Measurements from ENCODE around the gene PHKG1.
"Not testable (repeated sequence)": the region's sequence is repeated elsewhere in the genome, so short reads cannot be mapped to it uniquely, and the experiment has no call there.

DNA sequence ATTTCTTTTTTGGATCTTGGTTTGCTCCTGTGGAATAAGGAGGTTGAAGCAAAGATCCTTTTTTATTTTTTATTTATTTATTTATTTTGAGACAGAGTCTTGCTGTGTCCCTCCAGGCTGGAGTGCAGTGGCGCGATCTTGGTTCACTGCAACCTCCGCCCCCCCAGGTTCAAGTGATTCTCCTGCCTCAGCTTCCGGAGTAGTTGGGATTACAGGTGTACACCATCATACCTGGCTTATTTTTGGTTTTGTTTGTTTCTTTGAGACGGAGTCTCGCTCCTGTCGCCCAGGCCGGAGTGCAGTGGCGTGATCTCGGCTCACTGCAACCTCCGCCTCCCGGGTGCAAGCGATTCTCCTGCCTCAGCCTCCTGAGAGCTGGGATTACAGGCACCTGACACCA is 26.4 kb downstream of the PHKG1 start:
- TF ChIP-seq KAT7 (CRISPR knock-in tag; IDR thresholded peaks at IDR 0.05; ENCODE audit: borderline replicate concordance); ETV6 (CRISPR knock-in tag; IDR thresholded peaks at IDR 0.05); CREM (CRISPR knock-in tag; IDR thresholded peaks at IDR 0.05); ZNF396 (CRISPR knock-in tag; IDR thresholded peaks at IDR 0.05; ENCODE audit: borderline replicate concordance); ESRRA (CRISPR knock-in tag; IDR thresholded peaks at IDR 0.05; ENCODE audit: borderline replicate concordance); TEAD1 (CRISPR knock-in tag; IDR thresholded peaks at IDR 0.05); JUN (CRISPR knock-in tag; IDR thresholded peaks at IDR 0.05); TP53 (CRISPR knock-in tag; IDR thresholded peaks at IDR 0.05): not testable (repeated sequence)
- TF ChIP-seq, protein P1, sequence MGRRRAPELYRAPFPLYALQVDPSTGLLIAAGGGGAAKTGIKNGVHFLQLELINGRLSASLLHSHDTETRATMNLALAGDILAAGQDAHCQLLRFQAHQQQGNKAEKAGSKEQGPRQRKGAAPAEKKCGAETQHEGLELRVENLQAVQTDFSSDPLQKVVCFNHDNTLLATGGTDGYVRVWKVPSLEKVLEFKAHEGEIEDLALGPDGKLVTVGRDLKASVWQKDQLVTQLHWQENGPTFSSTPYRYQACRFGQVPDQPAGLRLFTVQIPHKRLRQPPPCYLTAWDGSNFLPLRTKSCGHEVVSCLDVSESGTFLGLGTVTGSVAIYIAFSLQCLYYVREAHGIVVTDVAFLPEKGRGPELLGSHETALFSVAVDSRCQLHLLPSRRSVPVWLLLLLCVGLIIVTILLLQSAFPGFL (CRISPR knock-in tag; IDR thresholded peaks at IDR 0.05; ENCODE audit: borderline replicate concordance): not testable (repeated sequence)
- TF ChIP-seq, protein P2, sequence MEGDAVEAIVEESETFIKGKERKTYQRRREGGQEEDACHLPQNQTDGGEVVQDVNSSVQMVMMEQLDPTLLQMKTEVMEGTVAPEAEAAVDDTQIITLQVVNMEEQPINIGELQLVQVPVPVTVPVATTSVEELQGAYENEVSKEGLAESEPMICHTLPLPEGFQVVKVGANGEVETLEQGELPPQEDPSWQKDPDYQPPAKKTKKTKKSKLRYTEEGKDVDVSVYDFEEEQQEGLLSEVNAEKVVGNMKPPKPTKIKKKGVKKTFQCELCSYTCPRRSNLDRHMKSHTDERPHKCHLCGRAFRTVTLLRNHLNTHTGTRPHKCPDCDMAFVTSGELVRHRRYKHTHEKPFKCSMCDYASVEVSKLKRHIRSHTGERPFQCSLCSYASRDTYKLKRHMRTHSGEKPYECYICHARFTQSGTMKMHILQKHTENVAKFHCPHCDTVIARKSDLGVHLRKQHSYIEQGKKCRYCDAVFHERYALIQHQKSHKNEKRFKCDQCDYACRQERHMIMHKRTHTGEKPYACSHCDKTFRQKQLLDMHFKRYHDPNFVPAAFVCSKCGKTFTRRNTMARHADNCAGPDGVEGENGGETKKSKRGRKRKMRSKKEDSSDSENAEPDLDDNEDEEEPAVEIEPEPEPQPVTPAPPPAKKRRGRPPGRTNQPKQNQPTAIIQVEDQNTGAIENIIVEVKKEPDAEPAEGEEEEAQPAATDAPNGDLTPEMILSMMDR (IDR thresholded peaks at IDR 0.05): not testable (repeated sequence)
- TF ChIP-seq, protein P3, sequence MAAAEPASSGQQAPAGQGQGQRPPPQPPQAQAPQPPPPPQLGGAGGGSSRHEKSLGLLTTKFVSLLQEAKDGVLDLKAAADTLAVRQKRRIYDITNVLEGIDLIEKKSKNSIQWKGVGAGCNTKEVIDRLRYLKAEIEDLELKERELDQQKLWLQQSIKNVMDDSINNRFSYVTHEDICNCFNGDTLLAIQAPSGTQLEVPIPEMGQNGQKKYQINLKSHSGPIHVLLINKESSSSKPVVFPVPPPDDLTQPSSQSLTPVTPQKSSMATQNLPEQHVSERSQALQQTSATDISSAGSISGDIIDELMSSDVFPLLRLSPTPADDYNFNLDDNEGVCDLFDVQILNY (CRISPR knock-in tag; IDR thresholded peaks at IDR 0.05): not testable (repeated sequence)
- TF ChIP-seq, protein P4, sequence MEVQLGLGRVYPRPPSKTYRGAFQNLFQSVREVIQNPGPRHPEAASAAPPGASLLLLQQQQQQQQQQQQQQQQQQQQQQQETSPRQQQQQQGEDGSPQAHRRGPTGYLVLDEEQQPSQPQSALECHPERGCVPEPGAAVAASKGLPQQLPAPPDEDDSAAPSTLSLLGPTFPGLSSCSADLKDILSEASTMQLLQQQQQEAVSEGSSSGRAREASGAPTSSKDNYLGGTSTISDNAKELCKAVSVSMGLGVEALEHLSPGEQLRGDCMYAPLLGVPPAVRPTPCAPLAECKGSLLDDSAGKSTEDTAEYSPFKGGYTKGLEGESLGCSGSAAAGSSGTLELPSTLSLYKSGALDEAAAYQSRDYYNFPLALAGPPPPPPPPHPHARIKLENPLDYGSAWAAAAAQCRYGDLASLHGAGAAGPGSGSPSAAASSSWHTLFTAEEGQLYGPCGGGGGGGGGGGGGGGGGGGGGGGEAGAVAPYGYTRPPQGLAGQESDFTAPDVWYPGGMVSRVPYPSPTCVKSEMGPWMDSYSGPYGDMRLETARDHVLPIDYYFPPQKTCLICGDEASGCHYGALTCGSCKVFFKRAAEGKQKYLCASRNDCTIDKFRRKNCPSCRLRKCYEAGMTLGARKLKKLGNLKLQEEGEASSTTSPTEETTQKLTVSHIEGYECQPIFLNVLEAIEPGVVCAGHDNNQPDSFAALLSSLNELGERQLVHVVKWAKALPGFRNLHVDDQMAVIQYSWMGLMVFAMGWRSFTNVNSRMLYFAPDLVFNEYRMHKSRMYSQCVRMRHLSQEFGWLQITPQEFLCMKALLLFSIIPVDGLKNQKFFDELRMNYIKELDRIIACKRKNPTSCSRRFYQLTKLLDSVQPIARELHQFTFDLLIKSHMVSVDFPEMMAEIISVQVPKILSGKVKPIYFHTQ (CRISPR knock-in tag; IDR thresholded peaks at IDR 0.05): not testable (repeated sequence)
- TF ChIP-seq, protein P5, sequence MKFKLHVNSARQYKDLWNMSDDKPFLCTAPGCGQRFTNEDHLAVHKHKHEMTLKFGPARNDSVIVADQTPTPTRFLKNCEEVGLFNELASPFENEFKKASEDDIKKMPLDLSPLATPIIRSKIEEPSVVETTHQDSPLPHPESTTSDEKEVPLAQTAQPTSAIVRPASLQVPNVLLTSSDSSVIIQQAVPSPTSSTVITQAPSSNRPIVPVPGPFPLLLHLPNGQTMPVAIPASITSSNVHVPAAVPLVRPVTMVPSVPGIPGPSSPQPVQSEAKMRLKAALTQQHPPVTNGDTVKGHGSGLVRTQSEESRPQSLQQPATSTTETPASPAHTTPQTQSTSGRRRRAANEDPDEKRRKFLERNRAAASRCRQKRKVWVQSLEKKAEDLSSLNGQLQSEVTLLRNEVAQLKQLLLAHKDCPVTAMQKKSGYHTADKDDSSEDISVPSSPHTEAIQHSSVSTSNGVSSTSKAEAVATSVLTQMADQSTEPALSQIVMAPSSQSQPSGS (CRISPR knock-in tag; IDR thresholded peaks at IDR 0.05; ENCODE audit: borderline replicate concordance, low read depth): not testable (repeated sequence)
- TF ChIP-seq, protein P6, sequence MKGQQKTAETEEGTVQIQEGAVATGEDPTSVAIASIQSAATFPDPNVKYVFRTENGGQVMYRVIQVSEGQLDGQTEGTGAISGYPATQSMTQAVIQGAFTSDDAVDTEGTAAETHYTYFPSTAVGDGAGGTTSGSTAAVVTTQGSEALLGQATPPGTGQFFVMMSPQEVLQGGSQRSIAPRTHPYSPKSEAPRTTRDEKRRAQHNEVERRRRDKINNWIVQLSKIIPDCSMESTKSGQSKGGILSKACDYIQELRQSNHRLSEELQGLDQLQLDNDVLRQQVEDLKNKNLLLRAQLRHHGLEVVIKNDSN (CRISPR knock-in tag; IDR thresholded peaks at IDR 0.05): not testable (repeated sequence)

Measured in WTC11 (cell line).